ENCODE data around the gene LGALS13. TPM values are rescaled to one million over a fixed set of nuclear protein-coding genes. Genes with fewer than 3 reads are reported as not detected.

The LGALS13 gene
- total and polyA plus RNA-seq, 2 donors (not counting 1 experiment from before 2014, with no cell fraction given): not detected

DNA sequence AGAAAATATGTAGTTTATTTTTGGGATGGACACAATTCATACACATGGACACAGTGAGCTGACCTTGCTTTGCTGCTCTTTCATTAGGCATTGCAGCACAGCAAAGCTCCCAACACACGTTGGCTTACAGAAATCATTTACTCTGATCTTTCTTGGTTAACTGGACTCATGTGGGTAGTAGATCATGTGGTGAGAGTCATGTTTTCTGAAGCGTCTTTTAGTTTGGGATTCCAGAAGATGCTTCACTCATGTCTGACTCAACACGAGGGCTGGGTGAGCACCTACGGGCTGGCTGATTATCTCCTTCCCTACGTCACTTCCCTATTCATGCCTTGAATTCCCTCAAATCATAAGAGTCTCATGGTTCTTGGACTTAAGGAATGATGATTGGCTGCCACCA lies 41.3 kb downstream of the LGALS13 start:
- CTCF ChIA-PET: no interaction called here
- WGBS (ENCODE audit: insufficient coverage): 60% methylated on average over 1 of the region's 5 CpGs

DNA sequence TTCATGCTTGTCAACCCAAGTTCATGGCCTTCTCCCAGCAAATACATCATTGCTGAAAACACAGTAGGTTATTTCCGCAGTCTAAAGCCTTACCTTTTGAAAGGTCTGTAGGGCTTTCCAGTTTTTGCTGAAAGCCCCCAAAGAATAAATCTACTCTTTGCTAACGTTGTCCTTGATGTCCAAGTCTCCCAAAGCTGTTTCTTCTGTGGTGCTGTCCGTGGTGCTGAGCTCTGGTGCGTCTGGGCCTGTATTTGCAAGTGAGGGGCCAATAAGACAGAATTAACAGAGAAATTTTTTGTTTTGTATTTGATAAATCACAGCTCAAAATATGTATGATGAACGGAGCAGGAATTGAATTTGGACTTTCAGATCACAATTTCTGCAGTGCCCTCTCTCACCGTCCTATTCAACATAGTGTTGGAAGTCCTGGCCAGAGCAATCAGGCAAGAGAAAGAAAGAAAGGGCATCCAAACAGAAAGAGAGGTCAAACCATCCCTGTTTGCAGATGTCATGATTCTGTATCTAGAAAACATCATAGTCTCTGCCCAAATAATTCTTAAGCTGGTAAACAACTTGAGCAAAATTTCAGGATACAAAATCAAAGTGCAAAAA lies 43.6 kb downstream of the LGALS13 start:
- TF ChIP-seq, protein P1, sequence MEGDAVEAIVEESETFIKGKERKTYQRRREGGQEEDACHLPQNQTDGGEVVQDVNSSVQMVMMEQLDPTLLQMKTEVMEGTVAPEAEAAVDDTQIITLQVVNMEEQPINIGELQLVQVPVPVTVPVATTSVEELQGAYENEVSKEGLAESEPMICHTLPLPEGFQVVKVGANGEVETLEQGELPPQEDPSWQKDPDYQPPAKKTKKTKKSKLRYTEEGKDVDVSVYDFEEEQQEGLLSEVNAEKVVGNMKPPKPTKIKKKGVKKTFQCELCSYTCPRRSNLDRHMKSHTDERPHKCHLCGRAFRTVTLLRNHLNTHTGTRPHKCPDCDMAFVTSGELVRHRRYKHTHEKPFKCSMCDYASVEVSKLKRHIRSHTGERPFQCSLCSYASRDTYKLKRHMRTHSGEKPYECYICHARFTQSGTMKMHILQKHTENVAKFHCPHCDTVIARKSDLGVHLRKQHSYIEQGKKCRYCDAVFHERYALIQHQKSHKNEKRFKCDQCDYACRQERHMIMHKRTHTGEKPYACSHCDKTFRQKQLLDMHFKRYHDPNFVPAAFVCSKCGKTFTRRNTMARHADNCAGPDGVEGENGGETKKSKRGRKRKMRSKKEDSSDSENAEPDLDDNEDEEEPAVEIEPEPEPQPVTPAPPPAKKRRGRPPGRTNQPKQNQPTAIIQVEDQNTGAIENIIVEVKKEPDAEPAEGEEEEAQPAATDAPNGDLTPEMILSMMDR (IDR thresholded peaks at IDR 0.05): no peak
- TF ChIP-seq EZH2 (IDR thresholded peaks at IDR 0.05; ENCODE audit: borderline replicate concordance, insufficient read depth, low read depth, low read length, poor library complexity, severe bottlenecking): no peak
- H3K4me1 ChIP-seq (ENCODE audit: control insufficient read depth in 2 of 2, insufficient read depth in 2 of 2, low read length in 2 of 2): no peaks in the 10 kb centered on the region
- intact Hi-C loops (cut with micrococcal nuclease): no loop called here
- no peak overlapping the region for H3K9ac ChIP-seq (ENCODE audit: low read length)
- no peak overlapping the region for H2AFZ ChIP-seq (ENCODE audit: insufficient read depth, low read depth, low read length, poor library complexity, severe bottlenecking)
- no peaks in the 10 kb centered on the region for H3K36me3 ChIP-seq (replicated peaks in 1 of 2; ENCODE audit: control extremely low read depth in 1 of 2, control insufficient read depth in 1 of 2, extremely low read depth in 1 of 2, insufficient read depth in 2 of 2, low read length in 1 of 2)
- Mint-ChIP-seq H3K27ac (no peak overlapping the region), H3K9me3 (ENCODE audit: insufficient read depth) (no peaks in the 10 kb centered on the region), H3K27me3 (peaks cover 63% of the 10 kb centered on the region), H3K4me1 (no peaks in the 10 kb centered on the region), H3K4me3 (no peak overlapping the region)
- no peak overlapping the region for H3K27ac ChIP-seq (ENCODE audit: low read length in 2 of 2)
- WGBS (ENCODE audit: insufficient coverage): 32% methylated on average over 4 of the region's 6 CpGs
- H3K27me3 ChIP-seq (replicated peaks in 1 of 4; ENCODE audit: control extremely low read depth in 1 of 4, control insufficient read depth in 3 of 4, insufficient read depth in 4 of 4, low read length in 3 of 4): peaks cover 0 to 13% (median 11%) of the 10 kb centered on the region in 4 experiments
- ChIA-PET POLR2A (no interaction called here), CTCF (interaction anchor here (0.6 kb wide), 1 partner anchor 1558 kb away, joined by 3 read pairs; no protein-coding TSS in a partner anchor)
- ATAC-seq (ENCODE audit: low read depth) (no peak), DNase-seq (no peak)
- H3K9me3 ChIP-seq (ENCODE audit: control extremely low read depth in 1 of 3, control insufficient read depth in 2 of 3, insufficient read depth in 1 of 3, low read length in 2 of 3): no peaks in the 10 kb centered on the region
- H3K4me2 ChIP-seq (replicated peaks; ENCODE audit: low read depth, low read length, poor library complexity, severe bottlenecking): no peak overlapping the region
- H4K20me1 ChIP-seq (ENCODE audit: control insufficient read depth, insufficient read depth, low read length, poor library complexity, severe bottlenecking): no peaks in the 10 kb centered on the region
- H3K4me3 ChIP-seq (ENCODE audit: control extremely low read depth in 1 of 5, extremely low read depth in 1 of 5, insufficient read depth in 1 of 5, low read depth in 2 of 5, low read length in 4 of 5): no peak overlapping the region
- no peaks in the 10 kb centered on the region for H3K79me2 ChIP-seq (ENCODE audit: control insufficient read depth, insufficient read depth, low read length)

More for the DNA sequence above, 41.3 kb downstream of the LGALS13 start:
- DNase-seq (no peak), ATAC-seq (ENCODE audit: low read depth) (no peak)
- H3K9me3 Mint-ChIP-seq (ENCODE audit: insufficient read depth): no peaks in the 10 kb centered on the region
- TF ChIP-seq EZH2 (IDR thresholded peaks at IDR 0.05; ENCODE audit: borderline replicate concordance, insufficient read depth, low read depth, low read length, poor library complexity, severe bottlenecking): no peak
- TF ChIP-seq, protein P1 (IDR thresholded peaks at IDR 0.05): no peak
- Histone ChIP-seq H3K36me3 (replicated peaks in 1 of 2; ENCODE audit: control extremely low read depth in 1 of 2, control insufficient read depth in 1 of 2, extremely low read depth in 1 of 2, insufficient read depth in 2 of 2, low read length in 1 of 2) (no peaks in the 10 kb centered on the region), H3K27ac (ENCODE audit: low read length in 2 of 2) (no peak overlapping the region), H3K9me3 (ENCODE audit: control extremely low read depth in 1 of 3, control insufficient read depth in 2 of 3, insufficient read depth in 1 of 3, low read length in 2 of 3) (no peaks in the 10 kb centered on the region), H4K20me1 (ENCODE audit: control insufficient read depth, insufficient read depth, low read length, poor library complexity, severe bottlenecking) (no peaks in the 10 kb centered on the region), H3K9ac (ENCODE audit: low read length) (no peak overlapping the region), H3K4me2 (replicated peaks; ENCODE audit: low read depth, low read length, poor library complexity, severe bottlenecking) (no peak overlapping the region), H3K4me1 (ENCODE audit: control insufficient read depth in 2 of 2, insufficient read depth in 2 of 2, low read length in 2 of 2) (no peaks in the 10 kb centered on the region), H3K27me3 (replicated peaks in 1 of 4; ENCODE audit: control extremely low read depth in 1 of 4, control insufficient read depth in 3 of 4, insufficient read depth in 4 of 4, low read length in 3 of 4) (peaks cover 0 to 19% (median 11%) of the 10 kb centered on the region in 4 experiments), H3K4me3 (ENCODE audit: control extremely low read depth in 1 of 5, extremely low read depth in 1 of 5, insufficient read depth in 1 of 5, low read depth in 2 of 5, low read length in 4 of 5) (no peak overlapping the region), H3K79me2 (ENCODE audit: control insufficient read depth, insufficient read depth, low read length) (no peaks in the 10 kb centered on the region), H2AFZ (ENCODE audit: insufficient read depth, low read depth, low read length, poor library complexity, severe bottlenecking) (no peak overlapping the region)
- intact Hi-C loops (cut with micrococcal nuclease): no loop called here
- H3K27ac Mint-ChIP-seq: no peak overlapping the region
- no peaks in the 10 kb centered on the region for H3K4me1 Mint-ChIP-seq
- no peak overlapping the region for H3K4me3 Mint-ChIP-seq
- peaks cover 65% of the 10 kb centered on the region for H3K27me3 Mint-ChIP-seq
- POLR2A ChIA-PET: no interaction called here

Measured in B cell (primary cell).